Panc1 (cell line): ENCODE data around the gene CRIM1. TPM values are rescaled to one million over a fixed set of nuclear protein-coding genes. Genes with fewer than 3 reads are reported as not detected.
"Not testable (repeated sequence)": the region's sequence is repeated elsewhere in the genome, so short reads cannot be mapped to it uniquely, and the experiment has no call there.

Experiments used
- ATAC-seq: fragments of 200-7000 bp; cut with Tn5 transposase; 2 replicates; pipeline ENCODE4 v1.9.1; 2020; ENCODE audit warnings: mild to moderate bottlenecking, moderate library complexity
- BruUV-seq: library from RNA; stranded (reverse); fragments of 400-500 nt; replicated peaks from 2 replicates; lab custom pipeline; 2021; lab: Mats Ljungman, UMichigan
- CTCF ChIA-PET: fragments of 300-600 bp; sonication (Branson Sonifier 250); formaldehyde crosslinking; loops from one replicate; lab custom pipeline; 2022; ENCODE audit warnings: antibody characterized with exemption; lab: Charles Lee
- POLR2A ChIA-PET: fragments of 300-600 bp; sonication (Branson Sonifier 250); formaldehyde crosslinking; loops from one replicate; lab custom pipeline; 2022; ENCODE audit warnings: antibody characterized with exemption; lab: Charles Lee
- DNase-seq: peaks from one replicate; pipeline ENCODE4 v3.0.0-alpha.2; 2010; ENCODE audit warnings: low read depth, low spot score
- H3K27ac ChIP-seq: 2 replicates; pipeline ENCODE4 v1.5.1; 2011; ENCODE audit warnings: mild to moderate bottlenecking, low read length, inconsistent platforms
- H3K27me3 ChIP-seq: fragments of 200-500 bp; sonication (Bioruptor generic); 2 replicates; pipeline ENCODE4 v1.6.0; 2014; ENCODE audit warnings: low read length, inconsistent platforms; ENCODE audit not compliant: control insufficient read depth, insufficient read depth
- H3K36me3 ChIP-seq: fragments of 200-500 bp; sonication (Bioruptor generic); 2 replicates; pipeline ENCODE4 v1.5.1; 2014; ENCODE audit warnings: inconsistent platforms, mild to moderate bottlenecking, low read length, moderate library complexity; ENCODE audit not compliant: control insufficient read depth, insufficient read depth
- H3K4me1 ChIP-seq: 2 replicates; pipeline ENCODE4 v1.5.1; 2011; ENCODE audit warnings: inconsistent platforms, mild to moderate bottlenecking, low read length, moderate library complexity; ENCODE audit not compliant: control insufficient read depth, insufficient read depth
- H3K4me3 ChIP-seq, 2 experiments: 2 replicates each; pipeline ENCODE4 v1.5.1; 2011 to 2012; ENCODE audit warnings: low read depth in 2 of 2, low read length in 2 of 2, mild to moderate bottlenecking in 2 of 2, inconsistent platforms in 1 of 2, moderate library complexity in 1 of 2
- H3K9me3 ChIP-seq: fragments of 200-500 bp; sonication (Bioruptor generic); 2 replicates; pipeline ENCODE4 v1.5.1; 2014; ENCODE audit warnings: low read depth, mild to moderate bottlenecking, inconsistent platforms, low read length, moderate library complexity; ENCODE audit not compliant: control insufficient read depth, insufficient read depth
- POLR2AphosphoS5 ChIP-seq: IDR thresholded peaks from 2 replicates; pipeline ENCODE4 v1.6.1; 2012; ENCODE audit warnings: mild to moderate bottlenecking, low read depth, low read length, moderate library complexity
- SIN3A ChIP-seq: IDR thresholded peaks from 2 replicates; pipeline ENCODE4 v1.6.1; 2012; ENCODE audit warnings: low read depth, mild to moderate bottlenecking, low read length, moderate library complexity, borderline replicate concordance; ENCODE audit not compliant: insufficient read depth
- TCF7L2 ChIP-seq: IDR thresholded peaks from 2 replicates; pipeline ENCODE4 v1.6.1; 2011; ENCODE audit warnings: mild to moderate bottlenecking, low read depth, low read length, inconsistent platforms
- in situ Hi-C: cut with HindIII; loops from 2 replicates; pipeline ENCODE4 v1.10.0; 2016; ENCODE audit warnings: low sequenced_read_pairs, low pct_unique_long_range_greater_than_20kb
- intact Hi-C: fragments of 100-400 bp; cut with micrococcal nuclease; formaldehyde crosslinking; loops from one replicate; pipeline ENCODE4 v1.10.0; 2022; ENCODE audit not compliant: unreplicated experiment
- total RNA-seq: library from RNA; stranded (reverse); gene quantifications from one replicate; pipeline ENCODE4 v1.2.1, GENCODE V29; 2021; ENCODE audit not compliant: unreplicated experiment
- TF ChIP-seq, protein P1 (sequence below), 2 experiments: IDR thresholded peaks; 2 replicates each; pipeline ENCODE4 v1.6.1; 2011 to 2012; ENCODE audit warnings: low read depth in 2 of 2, control low read depth in 1 of 2, low read length in 1 of 2, mild to moderate bottlenecking in 1 of 2, moderate library complexity in 1 of 2; ENCODE audit not compliant: insufficient read depth in 1 of 2
- TF ChIP-seq, protein P2 (sequence below): fragments of 450-650 bp; IDR thresholded peaks from 2 replicates; pipeline ENCODE4 v1.5.1; 2017; ENCODE audit warnings: mild to moderate bottlenecking

Gene CRIM1
- total RNA-seq, 1 experiment from 2014 or later: 290 TPM

DNA sequence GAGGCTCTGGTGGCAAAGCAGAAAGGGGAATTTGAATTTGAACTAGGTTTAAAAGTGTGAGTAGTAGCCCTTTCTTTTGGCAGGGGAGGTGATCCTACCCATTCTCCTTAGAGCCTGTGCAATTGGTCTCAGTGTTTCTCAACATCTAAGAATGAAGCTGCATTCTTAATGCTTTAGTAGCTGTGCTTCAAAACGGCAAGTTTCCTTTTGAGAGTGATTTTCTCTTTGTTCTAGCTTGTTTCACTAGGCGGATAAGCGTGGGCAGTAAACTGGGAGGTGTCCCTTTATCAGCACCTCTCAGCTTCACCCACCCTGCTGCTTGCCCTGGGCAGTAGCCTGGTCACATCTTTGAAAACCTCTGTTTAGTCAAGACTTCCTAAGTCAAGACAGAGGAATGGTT, 6.7 kb downstream of the CRIM1 start:
- Histone ChIP-seq H3K4me3 (peak overlapping the region in 1 of 2 experiments; percentile 10; a peak in 2 of 4 replicates), H3K9me3 (no peaks in the 10 kb centered on the region), H3K4me1 (peaks cover 82% of the 10 kb centered on the region), H3K36me3 (peaks cover 3% of the 10 kb centered on the region), H3K27me3 (no peaks in the 10 kb centered on the region), H3K27ac (peak overlapping the region; percentile 98)
- no TSS peak for BruUV-seq
- no peak for ATAC-seq
- in situ Hi-C loops (no loop called here), intact Hi-C loops (no loop called here)
- CTCF ChIA-PET: no interaction called here
- POLR2A ChIA-PET: interaction anchor here (0.7 kb wide), 1 partner anchor 46 kb away, joined by 11 read pairs; no protein-coding TSS in a partner anchor
- no peak for DNase-seq
- TF ChIP-seq SIN3A (no peak), TCF7L2 (no peak), POLR2AphosphoS5 (no peak)
- TF ChIP-seq, protein P1, sequence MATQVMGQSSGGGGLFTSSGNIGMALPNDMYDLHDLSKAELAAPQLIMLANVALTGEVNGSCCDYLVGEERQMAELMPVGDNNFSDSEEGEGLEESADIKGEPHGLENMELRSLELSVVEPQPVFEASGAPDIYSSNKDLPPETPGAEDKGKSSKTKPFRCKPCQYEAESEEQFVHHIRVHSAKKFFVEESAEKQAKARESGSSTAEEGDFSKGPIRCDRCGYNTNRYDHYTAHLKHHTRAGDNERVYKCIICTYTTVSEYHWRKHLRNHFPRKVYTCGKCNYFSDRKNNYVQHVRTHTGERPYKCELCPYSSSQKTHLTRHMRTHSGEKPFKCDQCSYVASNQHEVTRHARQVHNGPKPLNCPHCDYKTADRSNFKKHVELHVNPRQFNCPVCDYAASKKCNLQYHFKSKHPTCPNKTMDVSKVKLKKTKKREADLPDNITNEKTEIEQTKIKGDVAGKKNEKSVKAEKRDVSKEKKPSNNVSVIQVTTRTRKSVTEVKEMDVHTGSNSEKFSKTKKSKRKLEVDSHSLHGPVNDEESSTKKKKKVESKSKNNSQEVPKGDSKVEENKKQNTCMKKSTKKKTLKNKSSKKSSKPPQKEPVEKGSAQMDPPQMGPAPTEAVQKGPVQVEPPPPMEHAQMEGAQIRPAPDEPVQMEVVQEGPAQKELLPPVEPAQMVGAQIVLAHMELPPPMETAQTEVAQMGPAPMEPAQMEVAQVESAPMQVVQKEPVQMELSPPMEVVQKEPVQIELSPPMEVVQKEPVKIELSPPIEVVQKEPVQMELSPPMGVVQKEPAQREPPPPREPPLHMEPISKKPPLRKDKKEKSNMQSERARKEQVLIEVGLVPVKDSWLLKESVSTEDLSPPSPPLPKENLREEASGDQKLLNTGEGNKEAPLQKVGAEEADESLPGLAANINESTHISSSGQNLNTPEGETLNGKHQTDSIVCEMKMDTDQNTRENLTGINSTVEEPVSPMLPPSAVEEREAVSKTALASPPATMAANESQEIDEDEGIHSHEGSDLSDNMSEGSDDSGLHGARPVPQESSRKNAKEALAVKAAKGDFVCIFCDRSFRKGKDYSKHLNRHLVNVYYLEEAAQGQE (IDR thresholded peaks at IDR 0.05; ENCODE audit: insufficient read depth in 1 of 2, low read depth in 2 of 2, low read length in 1 of 2): no peak

DNA sequence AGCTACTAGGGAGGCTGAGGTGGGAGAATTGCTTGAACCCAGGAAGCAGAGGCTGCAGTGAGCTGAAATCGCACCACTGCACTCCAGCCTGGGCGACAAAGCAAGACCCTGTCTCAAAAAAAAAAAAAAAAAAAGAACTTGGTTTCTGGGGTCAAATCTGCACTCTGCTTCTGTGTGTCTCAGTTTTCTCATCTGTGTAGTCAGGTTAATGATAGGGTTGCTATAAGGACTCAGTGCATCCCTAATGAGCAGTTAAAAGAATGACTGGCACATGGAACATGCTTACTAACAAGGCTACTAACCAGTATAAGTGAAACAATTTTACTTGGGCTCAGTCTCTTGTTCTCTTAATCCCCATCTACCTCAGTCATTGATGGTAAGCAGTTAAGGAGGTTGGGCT, 7.5 kb downstream of the CRIM1 start:
- Histone ChIP-seq H3K4me1 (peaks cover 90% of the 10 kb centered on the region), H3K27ac (peak overlapping the region; percentile 98)
- ATAC-seq, H3K27me3 ChIP-seq, in situ Hi-C loops, CTCF ChIA-PET, H3K9me3 ChIP-seq, BruUV-seq, DNase-seq, intact Hi-C loops, H3K36me3 ChIP-seq, H3K4me3 ChIP-seq: not testable (repeated sequence)
- POLR2A ChIA-PET: interaction anchor here (0.7 kb wide), 1 partner anchor 45 kb away, joined by 11 read pairs; no protein-coding TSS in a partner anchor

DNA sequence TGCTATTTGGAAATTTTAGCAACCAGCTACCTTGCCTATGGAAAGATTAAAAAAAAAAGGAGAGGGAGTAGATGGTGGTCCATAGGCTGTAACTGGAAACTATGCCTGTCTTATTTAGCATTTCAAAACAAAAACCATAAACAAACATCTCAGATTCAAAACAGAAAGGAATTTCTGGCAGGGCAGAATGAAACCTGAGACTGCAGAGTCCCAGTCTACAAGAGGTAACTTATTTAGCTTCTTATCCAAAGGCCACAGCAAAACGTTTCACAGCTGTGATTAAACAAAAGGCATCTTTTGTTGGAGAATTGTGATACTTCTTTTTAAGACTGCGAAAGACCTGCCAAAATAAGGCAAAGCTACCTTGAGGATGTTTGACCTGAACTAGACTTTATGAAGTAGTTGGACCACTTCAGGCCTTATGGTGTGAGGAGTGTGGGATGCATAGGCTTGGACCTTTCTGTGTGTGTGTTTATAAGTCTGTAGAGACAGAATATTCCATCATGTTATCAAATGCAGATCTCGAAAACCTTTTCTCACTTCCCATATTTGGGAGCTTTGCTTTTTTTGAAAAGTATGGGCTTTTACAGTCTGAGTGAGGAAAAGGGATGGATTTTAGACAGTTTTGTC, 11.0 kb downstream of the CRIM1 start:
- intact Hi-C loops (no loop called here), in situ Hi-C loops (no loop called here)
- peak overlapping the region; percentile 98 for H3K27ac ChIP-seq
- CTCF ChIA-PET: interaction anchor here (1.4 kb wide), 1 partner anchor 12 kb away, joined by 4 read pairs; no protein-coding TSS in a partner anchor
- H3K4me1 ChIP-seq: peaks cover 100% of the 10 kb centered on the region
- TF ChIP-seq SIN3A (no peak), TCF7L2 (no peak), POLR2AphosphoS5 (no peak; the same call in 1 of the 2 replicates)
- TF ChIP-seq, protein P1 (IDR thresholded peaks at IDR 0.05; ENCODE audit: insufficient read depth in 1 of 2, low read depth in 2 of 2, low read length in 1 of 2): no peak
- TF ChIP-seq, protein P2, sequence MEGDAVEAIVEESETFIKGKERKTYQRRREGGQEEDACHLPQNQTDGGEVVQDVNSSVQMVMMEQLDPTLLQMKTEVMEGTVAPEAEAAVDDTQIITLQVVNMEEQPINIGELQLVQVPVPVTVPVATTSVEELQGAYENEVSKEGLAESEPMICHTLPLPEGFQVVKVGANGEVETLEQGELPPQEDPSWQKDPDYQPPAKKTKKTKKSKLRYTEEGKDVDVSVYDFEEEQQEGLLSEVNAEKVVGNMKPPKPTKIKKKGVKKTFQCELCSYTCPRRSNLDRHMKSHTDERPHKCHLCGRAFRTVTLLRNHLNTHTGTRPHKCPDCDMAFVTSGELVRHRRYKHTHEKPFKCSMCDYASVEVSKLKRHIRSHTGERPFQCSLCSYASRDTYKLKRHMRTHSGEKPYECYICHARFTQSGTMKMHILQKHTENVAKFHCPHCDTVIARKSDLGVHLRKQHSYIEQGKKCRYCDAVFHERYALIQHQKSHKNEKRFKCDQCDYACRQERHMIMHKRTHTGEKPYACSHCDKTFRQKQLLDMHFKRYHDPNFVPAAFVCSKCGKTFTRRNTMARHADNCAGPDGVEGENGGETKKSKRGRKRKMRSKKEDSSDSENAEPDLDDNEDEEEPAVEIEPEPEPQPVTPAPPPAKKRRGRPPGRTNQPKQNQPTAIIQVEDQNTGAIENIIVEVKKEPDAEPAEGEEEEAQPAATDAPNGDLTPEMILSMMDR: no peak
- no TSS peak for BruUV-seq
- ATAC-seq (no peak), DNase-seq (no peak)
- H3K4me3 ChIP-seq: peak overlapping the region in 1 of 2 experiments; percentile 9; a peak in 1 of 4 replicates
- H3K36me3 ChIP-seq: peaks cover 5% of the 10 kb centered on the region
- no peaks in the 10 kb centered on the region for H3K9me3 ChIP-seq
- POLR2A ChIA-PET: no interaction called here
- H3K27me3 ChIP-seq: no peaks in the 10 kb centered on the region
